Right lobe of liver (tissue), 4 donors: ENCODE results near the gene SYNE3.

ENCODE experiments used
- CTCF ChIP-seq, 4 donors: fragments of 200-600 bp in 3 of 4; fragments of 450-650 bp in 1 of 4; IDR thresholded peaks; one replicate each; pipeline versions ENCODE4 v1.5.1 to v1.8.0; 2016 to 2022; ENCODE audit warnings: antibody characterized with exemption in 4 of 4, mild to moderate bottlenecking in 2 of 4
- POLR2A ChIP-seq: fragments of 450-650 bp; IDR thresholded peaks from one replicate; pipeline ENCODE4 v1.6.1; 2017; ENCODE audit warnings: antibody characterized with exemption, mild to moderate bottlenecking
- donor health status: DM: no; HTN: no; CAD: no.
- donor health status: DM: no; HTN: no; CAD: no.
- donor health status: DM: no; HTN: yes; CAD: no.

- TF ChIP-seq POLR2A (no peak), CTCF (IDR thresholded peaks at IDR 0.05) (no peak)
Observed at GRCh38 chr14:95500772-95501401, 15.6 kb downstream of the SYNE3 start.
